SK-N-SH (cell line): ENCODE data around the gene IRAG1.

Experiments
- EP300 ChIP-seq, 2 experiments: IDR thresholded peaks; 2 replicates each; pipeline versions ENCODE4 v1.4.0 to v1.6.1; 2012; ENCODE audit warnings: borderline replicate concordance in 1 of 2, low read depth in 1 of 2, low read length in 1 of 2
- TF ChIP-seq, protein P1 (sequence below): fragments of 200-600 bp; sonication (generic); IDR thresholded peaks from 2 replicates; pipeline ENCODE4 v1.6.1; 2017; ENCODE audit warnings: antibody characterized with exemption, mild to moderate bottlenecking, moderate library complexity

DNA sequence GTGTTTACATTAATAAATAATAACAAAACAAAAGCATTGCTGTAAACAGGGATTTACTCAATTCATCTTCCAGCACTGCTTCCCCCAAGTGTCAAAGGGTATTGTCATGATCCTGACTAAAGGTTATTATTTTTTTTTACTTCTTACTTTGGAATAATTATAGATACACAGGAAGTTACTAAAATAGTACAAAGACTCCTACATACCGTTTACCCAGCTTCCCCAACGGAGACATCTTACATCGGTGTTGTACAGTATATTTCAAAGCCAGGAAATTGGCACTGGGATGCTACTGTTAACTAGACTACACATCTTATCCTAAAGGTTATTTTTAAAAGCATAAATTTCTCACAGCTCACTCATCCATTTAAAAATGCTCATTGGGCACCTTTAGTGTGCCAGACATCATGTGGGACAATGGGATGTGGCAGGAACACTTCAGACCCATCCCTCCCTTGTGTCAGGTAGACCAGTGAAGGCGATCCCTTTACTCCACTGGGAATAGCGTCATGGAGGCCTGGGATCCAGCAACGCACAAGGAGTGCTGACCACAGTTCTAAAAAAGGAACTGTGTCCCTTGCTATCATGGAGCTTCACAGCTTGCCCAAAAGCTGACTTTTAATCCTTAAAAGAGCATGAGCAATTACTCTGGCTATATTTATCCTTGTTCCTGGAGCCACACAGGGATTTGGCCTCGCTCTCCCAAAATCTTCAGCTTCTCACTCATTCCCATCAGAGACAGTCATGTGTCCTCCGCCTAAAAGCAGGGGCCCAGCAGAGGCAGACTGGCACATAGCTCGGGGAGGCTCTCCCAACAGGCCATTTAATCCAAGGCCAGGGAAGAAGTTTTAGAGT is 3.1 kb upstream of the IRAG1 start:
- TF ChIP-seq, protein P1, sequence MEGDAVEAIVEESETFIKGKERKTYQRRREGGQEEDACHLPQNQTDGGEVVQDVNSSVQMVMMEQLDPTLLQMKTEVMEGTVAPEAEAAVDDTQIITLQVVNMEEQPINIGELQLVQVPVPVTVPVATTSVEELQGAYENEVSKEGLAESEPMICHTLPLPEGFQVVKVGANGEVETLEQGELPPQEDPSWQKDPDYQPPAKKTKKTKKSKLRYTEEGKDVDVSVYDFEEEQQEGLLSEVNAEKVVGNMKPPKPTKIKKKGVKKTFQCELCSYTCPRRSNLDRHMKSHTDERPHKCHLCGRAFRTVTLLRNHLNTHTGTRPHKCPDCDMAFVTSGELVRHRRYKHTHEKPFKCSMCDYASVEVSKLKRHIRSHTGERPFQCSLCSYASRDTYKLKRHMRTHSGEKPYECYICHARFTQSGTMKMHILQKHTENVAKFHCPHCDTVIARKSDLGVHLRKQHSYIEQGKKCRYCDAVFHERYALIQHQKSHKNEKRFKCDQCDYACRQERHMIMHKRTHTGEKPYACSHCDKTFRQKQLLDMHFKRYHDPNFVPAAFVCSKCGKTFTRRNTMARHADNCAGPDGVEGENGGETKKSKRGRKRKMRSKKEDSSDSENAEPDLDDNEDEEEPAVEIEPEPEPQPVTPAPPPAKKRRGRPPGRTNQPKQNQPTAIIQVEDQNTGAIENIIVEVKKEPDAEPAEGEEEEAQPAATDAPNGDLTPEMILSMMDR = no peak
- TF ChIP-seq EP300 (IDR thresholded peaks at IDR 0.05; ENCODE audit: borderline replicate concordance in 1 of 2, low read depth in 1 of 2, low read length in 1 of 2) = no peak
